ENCODE measurements around the gene KRTAP22-2.

Gene KRTAP22-2

DNA sequence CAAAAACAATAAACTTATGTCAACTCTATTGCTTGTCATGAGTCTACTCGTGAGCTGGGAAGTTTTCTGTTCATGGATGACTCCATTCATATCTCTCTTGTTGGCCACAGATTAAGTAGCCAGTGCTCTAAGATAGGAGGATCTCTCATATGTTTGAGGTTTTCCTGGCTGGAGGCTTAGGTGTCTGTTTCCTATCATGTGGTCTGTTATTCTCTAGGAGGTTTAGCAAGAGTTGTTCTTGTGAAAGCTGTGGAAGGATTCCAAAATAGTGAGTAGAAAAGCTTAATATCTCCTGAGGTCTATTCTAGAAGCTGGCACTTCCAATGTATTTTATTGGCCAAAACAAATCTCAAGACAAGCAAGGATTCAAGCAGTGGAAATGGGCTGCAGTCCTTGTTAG lies 39.0 kb upstream of the KRTAP22-2 start:
- no peaks in the 10 kb centered on the region for H3F3A ChIP-seq (ENCODE audit: low read depth)
- TF ChIP-seq, protein P1, sequence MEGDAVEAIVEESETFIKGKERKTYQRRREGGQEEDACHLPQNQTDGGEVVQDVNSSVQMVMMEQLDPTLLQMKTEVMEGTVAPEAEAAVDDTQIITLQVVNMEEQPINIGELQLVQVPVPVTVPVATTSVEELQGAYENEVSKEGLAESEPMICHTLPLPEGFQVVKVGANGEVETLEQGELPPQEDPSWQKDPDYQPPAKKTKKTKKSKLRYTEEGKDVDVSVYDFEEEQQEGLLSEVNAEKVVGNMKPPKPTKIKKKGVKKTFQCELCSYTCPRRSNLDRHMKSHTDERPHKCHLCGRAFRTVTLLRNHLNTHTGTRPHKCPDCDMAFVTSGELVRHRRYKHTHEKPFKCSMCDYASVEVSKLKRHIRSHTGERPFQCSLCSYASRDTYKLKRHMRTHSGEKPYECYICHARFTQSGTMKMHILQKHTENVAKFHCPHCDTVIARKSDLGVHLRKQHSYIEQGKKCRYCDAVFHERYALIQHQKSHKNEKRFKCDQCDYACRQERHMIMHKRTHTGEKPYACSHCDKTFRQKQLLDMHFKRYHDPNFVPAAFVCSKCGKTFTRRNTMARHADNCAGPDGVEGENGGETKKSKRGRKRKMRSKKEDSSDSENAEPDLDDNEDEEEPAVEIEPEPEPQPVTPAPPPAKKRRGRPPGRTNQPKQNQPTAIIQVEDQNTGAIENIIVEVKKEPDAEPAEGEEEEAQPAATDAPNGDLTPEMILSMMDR (conservative IDR thresholded peaks at IDR 0.05; ENCODE audit: low read length), result no peak
- TF ChIP-seq EZH2phosphoT487 (IDR thresholded peaks at IDR 0.05; ENCODE audit: borderline replicate concordance), result no peak
- H2AFZ ChIP-seq (ENCODE audit: low read length), result no peak overlapping the region
- H3K36me3 ChIP-seq (ENCODE audit: insufficient read depth, low read length), result no peaks in the 10 kb centered on the region
- H3K4me2 ChIP-seq (ENCODE audit: low read depth, low read length, poor library complexity, severe bottlenecking), result no peak overlapping the region
- H3K4me3 ChIP-seq (ENCODE audit: low read length, poor library complexity, severe bottlenecking), result no peak overlapping the region
- no peak overlapping the region for H3K9ac ChIP-seq (ENCODE audit: low read depth, low read length, poor library complexity, severe bottlenecking)
- no peaks in the 10 kb centered on the region for H3K79me2 ChIP-seq (ENCODE audit: insufficient read depth, low read length)
- no peaks in the 10 kb centered on the region for H3K4me1 ChIP-seq (ENCODE audit: insufficient read depth, low read length, poor library complexity, severe bottlenecking)
- H4K20me1 ChIP-seq (ENCODE audit: insufficient read depth, low read length, poor library complexity, severe bottlenecking), result no peaks in the 10 kb centered on the region
- H3K9me2 ChIP-seq (replicated peaks; ENCODE audit: low read depth, low read length), result no peaks in the 10 kb centered on the region
- peaks cover 8% of the 10 kb centered on the region; the same call in 1 of the 2 replicates for H3K9me3 ChIP-seq (ENCODE audit: insufficient read depth, low read depth, low read length)
- H3K27me3 ChIP-seq (ENCODE audit: insufficient read depth, low read length, poor library complexity, severe bottlenecking), result no peaks in the 10 kb centered on the region

GRCh38 chr21:30628109-30628508 lies 37.9 kb upstream of the KRTAP22-2 start:
- Histone ChIP-seq H3K27me3 (ENCODE audit: insufficient read depth, low read length, poor library complexity, severe bottlenecking) (no peaks in the 10 kb centered on the region), H4K20me1 (ENCODE audit: insufficient read depth, low read length, poor library complexity, severe bottlenecking) (no peaks in the 10 kb centered on the region), H2AFZ (ENCODE audit: low read length) (no peak overlapping the region), H3K36me3 (ENCODE audit: insufficient read depth, low read length) (no peaks in the 10 kb centered on the region), H3K4me2 (ENCODE audit: low read depth, low read length, poor library complexity, severe bottlenecking) (no peak overlapping the region), H3K9me3 (ENCODE audit: insufficient read depth, low read depth, low read length) (peaks cover 8% of the 10 kb centered on the region; the same call in 1 of the 2 replicates), H3K4me3 (ENCODE audit: low read length, poor library complexity, severe bottlenecking) (no peak overlapping the region), H3K79me2 (ENCODE audit: insufficient read depth, low read length) (no peaks in the 10 kb centered on the region), H3K9ac (ENCODE audit: low read depth, low read length, poor library complexity, severe bottlenecking) (no peak overlapping the region), H3K9me2 (replicated peaks; ENCODE audit: low read depth, low read length) (no peaks in the 10 kb centered on the region), H3K4me1 (ENCODE audit: insufficient read depth, low read length, poor library complexity, severe bottlenecking) (no peaks in the 10 kb centered on the region), H3F3A (ENCODE audit: low read depth) (no peaks in the 10 kb centered on the region)
- no peak for TF ChIP-seq EZH2phosphoT487 (IDR thresholded peaks at IDR 0.05; ENCODE audit: borderline replicate concordance)
- TF ChIP-seq, protein P1 (conservative IDR thresholded peaks at IDR 0.05; ENCODE audit: low read length), result no peak

GRCh38 chr21:30625449-30626165 lies 35.4 kb upstream of the KRTAP22-2 start:
- no peak overlapping the region for H3K4me2 ChIP-seq (ENCODE audit: low read depth, low read length, poor library complexity, severe bottlenecking)
- H2AFZ ChIP-seq (ENCODE audit: low read length), result no peak overlapping the region
- H3K27me3 ChIP-seq (ENCODE audit: insufficient read depth, low read length, poor library complexity, severe bottlenecking), result no peaks in the 10 kb centered on the region
- no peaks in the 10 kb centered on the region for H3K9me2 ChIP-seq (replicated peaks; ENCODE audit: low read depth, low read length)
- no peak overlapping the region for H3K9ac ChIP-seq (ENCODE audit: low read depth, low read length, poor library complexity, severe bottlenecking)
- no peaks in the 10 kb centered on the region for H3F3A ChIP-seq (ENCODE audit: low read depth)
- no peaks in the 10 kb centered on the region for H3K4me1 ChIP-seq (ENCODE audit: insufficient read depth, low read length, poor library complexity, severe bottlenecking)
- peaks cover 8% of the 10 kb centered on the region; the same call in 1 of the 2 replicates for H3K9me3 ChIP-seq (ENCODE audit: insufficient read depth, low read depth, low read length)
- H4K20me1 ChIP-seq (ENCODE audit: insufficient read depth, low read length, poor library complexity, severe bottlenecking), result no peaks in the 10 kb centered on the region
- no peaks in the 10 kb centered on the region for H3K79me2 ChIP-seq (ENCODE audit: insufficient read depth, low read length)
- TF ChIP-seq, protein P1 (conservative IDR thresholded peaks at IDR 0.05; ENCODE audit: low read length), result no peak
- no peak for TF ChIP-seq EZH2phosphoT487 (IDR thresholded peaks at IDR 0.05; ENCODE audit: borderline replicate concordance)
- no peaks in the 10 kb centered on the region for H3K36me3 ChIP-seq (ENCODE audit: insufficient read depth, low read length)
- no peak overlapping the region for H3K4me3 ChIP-seq (ENCODE audit: low read length, poor library complexity, severe bottlenecking)
